ENCODE measurements around the gene SNX33.

- no peak for TF ChIP-seq CTCF (IDR thresholded peaks at IDR 0.05)
- no peak for TF ChIP-seq EZH2 (IDR thresholded peaks at IDR 0.05; ENCODE audit: borderline replicate concordance, insufficient read depth, low read depth, low read length, poor library complexity, severe bottlenecking)
Measured at GRCh38 chr15:75641179-75641503, 6.6 kb upstream of the SNX33 start.
